Activated CD4-positive, alpha-beta T cell treated with anti-CD3 and anti-CD28 coated beads for 36 hours (primary cell): ENCODE results near the gene SLC5A1. TPM values are rescaled to one million over a fixed set of nuclear protein-coding genes. Genes with fewer than 3 reads are reported as not detected.

Source experiments
- ATAC-seq: fragments of 200-7000 bp; cut with Tn5 transposase; one replicate; pipeline ENCODE4 v1.10.0; 2021; ENCODE audit warnings: mild to moderate bottlenecking, moderate library complexity
- CTCF ChIA-PET: fragments of 350-600 bp; sonication (Branson Sonifier 250); formaldehyde crosslinking; loops from one replicate; lab custom pipeline; 2021; ENCODE audit warnings: antibody characterized with exemption; lab: Charles Lee
- POLR2A ChIA-PET: fragments of 350-600 bp; sonication (Branson Sonifier 250); formaldehyde crosslinking; loops from one replicate; lab custom pipeline; 2021; ENCODE audit warnings: antibody characterized with exemption, inconsistent platforms; lab: Charles Lee
- DNase-seq: peaks from one replicate; pipeline ENCODE4 v3.0.0-alpha.2; 2020
- H3K27ac Mint-ChIP-seq: one replicate; pipeline ENCODE4 v1.8.0; 2021; ENCODE audit warnings: mixed read lengths
- H3K27me3 Mint-ChIP-seq: one replicate; pipeline ENCODE4 v1.8.0; 2021; ENCODE audit warnings: mixed read lengths
- H3K36me3 Mint-ChIP-seq: one replicate; pipeline ENCODE4 v1.8.0; 2021; ENCODE audit warnings: low read depth, mixed read lengths
- H3K4me1 Mint-ChIP-seq: one replicate; pipeline ENCODE4 v1.8.0; 2021; ENCODE audit warnings: mixed read lengths
- H3K4me3 Mint-ChIP-seq: one replicate; pipeline ENCODE4 v1.8.0; 2021; ENCODE audit warnings: mild to moderate bottlenecking, moderate library complexity, mixed read lengths
- H3K9me3 Mint-ChIP-seq: one replicate; pipeline ENCODE4 v1.8.0; 2021; ENCODE audit warnings: low read depth, mixed read lengths
- intact Hi-C, 2 experiments: fragments of 100-400 bp; cut with DNase I in 1 of 2; cut with micrococcal nuclease in 1 of 2; formaldehyde crosslinking; loops; one replicate each; pipeline versions ENCODE4 v1.14.2 to v1.15.1; 2022 to 2024; cut with DNase I, micrococcal nuclease
- total RNA-seq, 2 experiments: library from RNA; stranded (reverse); gene quantifications; one replicate each; pipeline ENCODE4 v1.2.3, GENCODE V29; 2021

SLC5A1 gene
- total RNA-seq, 2 experiments from 2014 or later: not detected

DNA sequence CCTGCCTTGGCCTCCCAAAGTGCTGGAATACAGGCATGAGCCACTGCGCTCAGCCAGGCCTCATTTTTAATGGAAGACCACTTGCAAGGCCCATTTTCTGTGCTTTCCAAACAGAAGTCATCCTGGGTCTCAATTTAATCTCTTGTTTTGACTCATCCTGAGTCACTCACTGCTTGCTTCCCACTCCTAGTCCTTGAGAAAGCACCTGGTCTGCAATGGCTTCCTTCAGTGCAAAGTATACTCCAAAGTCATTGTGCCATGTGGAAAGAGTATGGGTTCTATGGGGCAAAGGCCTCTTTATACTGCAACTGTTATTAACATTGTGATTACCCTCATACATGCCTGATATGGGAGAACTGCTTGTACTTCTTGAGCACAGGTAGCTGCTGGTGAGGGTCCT lies 18.3 kb upstream of the SLC5A1 start:
- Mint-ChIP-seq H3K36me3 (no peaks in the 10 kb centered on the region), H3K27me3 (peaks cover 17% of the 10 kb centered on the region), H3K27ac (no peak overlapping the region), H3K9me3 (no peaks in the 10 kb centered on the region), H3K4me1 (peaks cover 6% of the 10 kb centered on the region), H3K4me3 (no peak overlapping the region)
- intact Hi-C loops: loop anchor here in 1 of 2 experiments (5.0 kb wide), 1 partner anchor 353 kb away; no protein-coding TSS in a partner anchor
- DNase-seq (no peak), ATAC-seq (peak; percentile 45)
- ChIA-PET POLR2A (no interaction called here), CTCF (no interaction called here)

DNA sequence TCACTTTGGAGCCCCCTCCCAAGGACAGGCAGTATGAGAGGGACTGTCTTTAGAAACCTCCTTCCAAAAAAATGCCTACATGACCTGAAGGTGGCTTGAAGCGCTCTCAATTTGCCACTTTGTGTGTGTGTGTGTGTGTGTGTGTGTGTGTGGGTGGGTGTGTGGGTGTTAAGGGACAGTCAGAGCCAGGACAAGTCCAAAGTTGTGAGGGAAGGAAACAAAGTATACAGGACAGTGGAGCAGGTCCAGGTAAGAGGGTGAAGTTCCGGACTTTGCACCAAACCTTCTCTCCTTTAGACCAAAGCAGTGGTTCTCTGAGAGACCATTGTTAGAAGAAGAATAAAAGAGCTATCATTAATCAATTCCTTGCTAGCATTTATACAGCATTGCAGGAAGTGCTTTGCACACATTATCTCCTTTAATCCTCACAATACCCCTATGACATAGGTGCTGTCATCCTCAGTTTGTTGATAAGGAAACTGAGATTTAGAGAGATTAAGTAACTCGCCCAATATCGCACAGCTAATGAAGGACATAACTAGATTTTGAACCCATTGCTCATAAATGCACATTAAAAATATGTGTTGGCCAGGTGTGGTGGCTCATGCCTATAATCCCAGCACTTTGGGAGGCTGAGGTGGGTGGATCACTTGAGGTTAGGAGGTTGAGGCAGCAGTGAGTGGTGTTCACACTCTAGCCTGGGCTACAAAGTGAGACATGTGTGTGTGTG lies 12.4 kb upstream of the SLC5A1 start:
- ATAC-seq (no peak), DNase-seq (no peak)
- Mint-ChIP-seq H3K4me3 (no peak overlapping the region), H3K9me3 (no peaks in the 10 kb centered on the region), H3K27me3 (peaks cover 8% of the 10 kb centered on the region), H3K4me1 (no peaks in the 10 kb centered on the region), H3K27ac (no peak overlapping the region), H3K36me3 (no peaks in the 10 kb centered on the region)
- intact Hi-C loops: no loop called here
- POLR2A ChIA-PET: no interaction called here
- CTCF ChIA-PET: no interaction called here

DNA sequence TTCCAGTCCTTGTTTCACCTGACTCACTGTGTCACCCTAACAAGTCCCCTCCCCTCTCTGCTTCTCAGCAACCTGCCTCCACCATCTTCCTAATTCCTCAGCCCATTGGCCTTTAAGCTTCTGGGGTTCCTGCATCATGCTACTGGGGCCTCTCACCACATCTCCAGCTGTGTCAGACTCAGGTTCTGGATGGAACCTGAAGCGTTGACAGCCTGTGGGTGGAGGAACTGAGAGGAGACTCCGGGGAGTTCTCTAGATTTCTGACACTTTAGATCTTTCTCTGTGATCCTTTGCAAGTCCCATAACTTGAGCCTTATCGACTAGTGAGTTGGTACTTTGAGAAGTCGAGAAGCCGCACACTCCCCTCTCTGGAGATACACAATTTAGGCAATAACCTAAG lies 11.6 kb upstream of the SLC5A1 start:
- no peak overlapping the region for H3K27ac Mint-ChIP-seq
- peaks cover 9% of the 10 kb centered on the region for H3K27me3 Mint-ChIP-seq
- no peaks in the 10 kb centered on the region for H3K4me1 Mint-ChIP-seq
- intact Hi-C loops: no loop called here
- CTCF ChIA-PET: no interaction called here
- H3K4me3 Mint-ChIP-seq: no peak overlapping the region
- DNase-seq (no peak), ATAC-seq (no peak)
- POLR2A ChIA-PET: no interaction called here
- H3K9me3 Mint-ChIP-seq: no peaks in the 10 kb centered on the region
- no peaks in the 10 kb centered on the region for H3K36me3 Mint-ChIP-seq

DNA sequence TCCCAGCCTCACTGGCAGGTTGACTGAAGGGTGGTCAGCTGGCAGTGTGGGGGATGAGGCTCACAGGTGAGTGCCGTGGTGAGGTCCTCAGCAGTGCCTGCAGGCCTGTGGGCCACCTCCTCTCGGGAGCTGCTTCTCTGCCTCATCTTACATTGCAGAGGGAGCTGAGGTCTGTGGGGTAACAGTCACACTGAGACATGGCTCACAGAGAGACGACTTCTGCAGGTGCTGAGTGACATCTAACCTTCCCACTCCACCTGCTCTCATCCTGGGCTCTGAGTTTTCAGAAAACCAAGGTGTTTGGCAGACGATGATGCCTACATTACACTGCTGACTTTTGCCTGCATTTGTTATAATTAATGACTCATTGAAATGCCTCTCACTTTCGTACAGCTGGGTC lies 8.8 kb upstream of the SLC5A1 start:
- H3K9me3 Mint-ChIP-seq: no peaks in the 10 kb centered on the region
- no peak overlapping the region for H3K4me3 Mint-ChIP-seq
- ChIA-PET POLR2A (no interaction called here), CTCF (no interaction called here)
- H3K4me1 Mint-ChIP-seq: no peaks in the 10 kb centered on the region
- H3K27me3 Mint-ChIP-seq: peaks cover 20% of the 10 kb centered on the region
- H3K36me3 Mint-ChIP-seq: no peaks in the 10 kb centered on the region
- DNase-seq (no peak), ATAC-seq (no peak)
- no peak overlapping the region for H3K27ac Mint-ChIP-seq
- intact Hi-C loops: no loop called here

DNA sequence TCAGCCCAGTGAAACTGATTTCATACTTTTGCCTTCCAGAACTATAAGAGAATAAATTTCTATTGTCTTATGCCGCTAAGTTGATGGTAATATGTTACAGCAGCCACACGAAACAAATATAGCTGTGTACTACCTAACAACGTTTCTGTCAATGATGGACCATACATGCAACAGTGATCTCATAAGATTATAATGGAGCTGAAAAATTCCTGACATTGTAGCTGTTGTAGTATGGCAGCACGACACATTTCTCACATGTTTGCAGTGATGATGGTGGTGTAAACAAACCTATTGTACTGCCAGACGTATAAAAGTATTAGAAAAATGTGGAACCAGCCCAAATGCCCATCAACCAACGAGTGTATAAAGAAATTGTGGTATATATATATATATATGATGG lies 5.8 kb upstream of the SLC5A1 start:
- ATAC-seq: no peak
- intact Hi-C loops: no loop called here
- no peaks in the 10 kb centered on the region for H3K9me3 Mint-ChIP-seq
- no peaks in the 10 kb centered on the region for H3K36me3 Mint-ChIP-seq
- no peak overlapping the region for H3K4me3 Mint-ChIP-seq
- no peak for DNase-seq
- POLR2A ChIA-PET: no interaction called here
- no peak overlapping the region for H3K27ac Mint-ChIP-seq
- CTCF ChIA-PET: no interaction called here
- peaks cover 31% of the 10 kb centered on the region for H3K27me3 Mint-ChIP-seq
- H3K4me1 Mint-ChIP-seq: no peaks in the 10 kb centered on the region

DNA sequence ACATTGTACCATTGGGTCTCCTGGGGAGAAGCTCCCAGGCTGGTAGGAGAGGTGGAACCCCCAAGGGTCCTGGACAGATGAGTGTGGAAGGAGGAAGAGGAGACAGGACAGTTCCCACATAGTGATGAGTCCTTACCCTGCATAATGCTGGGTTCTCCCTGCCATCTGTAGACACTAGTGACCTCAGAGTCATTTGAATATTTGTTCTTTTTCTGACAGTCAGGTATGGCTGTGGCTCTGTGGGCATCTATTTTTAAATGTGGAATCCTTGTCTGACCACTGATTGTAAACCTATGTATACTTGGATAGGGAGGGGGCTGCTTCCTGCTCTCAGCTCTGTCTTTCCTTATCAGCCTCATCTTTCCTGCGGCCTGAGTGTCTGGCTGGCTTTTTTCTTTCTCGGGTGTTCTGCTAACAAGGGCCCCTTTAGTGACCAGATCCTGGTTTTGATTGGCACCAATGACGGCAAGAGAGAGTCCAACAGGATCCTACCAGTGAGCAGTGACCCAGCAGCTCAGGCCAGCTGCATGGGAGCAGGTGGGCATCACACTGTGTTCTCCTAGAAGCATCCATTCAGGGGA lies 2.6 kb upstream of the SLC5A1 start:
- Mint-ChIP-seq H3K36me3 (no peaks in the 10 kb centered on the region), H3K4me1 (no peaks in the 10 kb centered on the region), H3K4me3 (no peak overlapping the region), H3K27ac (no peak overlapping the region), H3K27me3 (peaks cover 50% of the 10 kb centered on the region), H3K9me3 (no peaks in the 10 kb centered on the region)
- intact Hi-C loops: no loop called here
- DNase-seq (no peak), ATAC-seq (no peak)
- CTCF ChIA-PET: interaction anchor here (0.6 kb wide), 1 partner anchor 10 kb away, joined by 3 read pairs; no protein-coding TSS in a partner anchor
- POLR2A ChIA-PET: no interaction called here

DNA sequence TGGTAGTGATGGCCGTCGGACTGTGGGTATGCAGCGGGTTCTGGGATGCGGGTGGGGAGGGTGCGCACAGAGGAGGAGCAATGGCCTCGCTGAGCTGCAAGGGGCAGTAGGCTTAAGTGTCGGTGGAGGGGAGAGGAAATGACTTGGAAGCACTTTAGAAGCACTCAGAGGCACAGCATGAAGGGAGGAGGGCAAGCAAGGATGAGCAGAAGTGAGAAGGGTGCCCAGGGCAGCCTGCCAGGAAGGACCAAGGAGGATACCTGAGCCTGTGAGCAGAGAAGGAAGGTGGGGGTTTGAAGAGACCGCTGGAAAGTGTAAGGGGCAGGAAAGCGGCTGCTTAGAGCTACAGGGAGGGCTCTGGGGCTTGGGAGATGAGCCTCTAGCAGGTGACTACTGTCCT lies 330 bp downstream of the SLC5A1 start:
- H3K4me1 Mint-ChIP-seq: no peaks in the 10 kb centered on the region
- H3K27ac Mint-ChIP-seq: no peak overlapping the region
- H3K36me3 Mint-ChIP-seq: no peaks in the 10 kb centered on the region
- H3K27me3 Mint-ChIP-seq: peaks cover 64% of the 10 kb centered on the region
- ATAC-seq: no peak
- CTCF ChIA-PET: no interaction called here
- intact Hi-C loops: no loop called here
- POLR2A ChIA-PET: no interaction called here
- no peak overlapping the region for H3K4me3 Mint-ChIP-seq
- H3K9me3 Mint-ChIP-seq: no peaks in the 10 kb centered on the region
- DNase-seq: no peak

DNA sequence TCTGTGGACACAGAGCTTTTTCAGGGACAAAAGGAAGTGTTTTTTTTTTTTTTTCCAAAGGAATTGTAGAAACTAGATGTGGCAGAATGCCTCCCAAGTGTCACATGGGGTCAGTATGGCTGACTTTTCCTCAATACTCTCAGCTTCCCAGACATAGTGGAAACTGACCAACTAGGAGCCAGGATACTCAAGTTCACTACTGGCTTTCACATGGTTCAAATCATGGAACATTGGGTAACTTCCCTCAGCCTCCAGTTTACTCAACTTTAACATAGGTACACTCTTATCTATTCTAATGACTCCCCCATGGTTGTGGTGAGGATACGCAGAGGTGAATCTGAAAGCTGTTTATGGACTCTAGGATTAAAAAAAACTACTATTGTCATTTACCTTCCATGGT lies 1.4 kb downstream of the SLC5A1 start:
- Mint-ChIP-seq H3K9me3 (no peaks in the 10 kb centered on the region), H3K27ac (no peak overlapping the region), H3K4me1 (no peaks in the 10 kb centered on the region), H3K27me3 (peaks cover 59% of the 10 kb centered on the region), H3K4me3 (no peak overlapping the region), H3K36me3 (no peaks in the 10 kb centered on the region)
- POLR2A ChIA-PET: no interaction called here
- intact Hi-C loops: no loop called here
- DNase-seq (no peak), ATAC-seq (no peak)
- CTCF ChIA-PET: no interaction called here

DNA sequence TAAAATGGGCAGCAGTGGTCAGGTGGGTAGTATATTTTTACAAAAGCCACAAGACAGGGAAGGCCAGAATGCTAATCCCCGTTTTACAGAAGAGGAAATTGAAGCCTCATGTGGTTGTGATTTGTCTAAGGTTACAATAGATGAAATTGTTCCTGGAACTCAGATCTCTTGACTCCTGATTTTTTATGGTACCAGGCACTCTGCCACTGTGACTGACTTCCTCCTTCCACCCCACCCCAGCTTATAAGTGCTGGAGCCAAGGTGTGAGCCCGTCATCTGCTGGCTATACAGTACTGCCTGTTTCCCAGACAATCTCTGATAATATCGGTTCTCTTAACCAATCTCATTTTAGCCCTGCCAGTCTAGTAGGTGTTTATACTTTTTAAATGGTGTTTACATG lies 1.9 kb downstream of the SLC5A1 start:
- DNase-seq (no peak), ATAC-seq (no peak)
- peaks cover 63% of the 10 kb centered on the region for H3K27me3 Mint-ChIP-seq
- H3K4me1 Mint-ChIP-seq: no peaks in the 10 kb centered on the region
- intact Hi-C loops: no loop called here
- ChIA-PET POLR2A (no interaction called here), CTCF (no interaction called here)
- no peaks in the 10 kb centered on the region for H3K36me3 Mint-ChIP-seq
- no peak overlapping the region for H3K4me3 Mint-ChIP-seq
- H3K27ac Mint-ChIP-seq: no peak overlapping the region
- no peaks in the 10 kb centered on the region for H3K9me3 Mint-ChIP-seq

DNA sequence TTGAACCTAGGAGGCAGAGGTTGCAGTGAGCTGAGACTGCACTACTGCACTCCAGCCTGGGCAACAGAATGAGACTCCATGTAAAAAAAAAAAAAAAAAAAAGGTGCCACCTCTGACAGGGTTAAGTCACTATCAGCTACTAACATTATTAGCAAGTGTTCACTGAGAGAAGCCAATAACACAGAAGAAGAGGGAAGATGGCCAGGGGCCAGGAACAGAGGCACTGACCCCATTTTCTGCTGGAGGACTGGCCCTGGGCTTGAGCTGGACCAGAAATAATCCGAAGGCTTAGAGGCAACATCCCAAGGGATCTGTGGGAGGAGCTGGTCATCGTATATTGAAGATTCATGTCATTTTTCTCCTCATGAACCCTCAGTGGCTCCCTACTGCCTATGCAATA lies 5.0 kb downstream of the SLC5A1 start:
- Mint-ChIP-seq H3K27me3 (peaks cover 62% of the 10 kb centered on the region), H3K27ac (no peak overlapping the region)
- CTCF ChIA-PET: no interaction called here

DNA sequence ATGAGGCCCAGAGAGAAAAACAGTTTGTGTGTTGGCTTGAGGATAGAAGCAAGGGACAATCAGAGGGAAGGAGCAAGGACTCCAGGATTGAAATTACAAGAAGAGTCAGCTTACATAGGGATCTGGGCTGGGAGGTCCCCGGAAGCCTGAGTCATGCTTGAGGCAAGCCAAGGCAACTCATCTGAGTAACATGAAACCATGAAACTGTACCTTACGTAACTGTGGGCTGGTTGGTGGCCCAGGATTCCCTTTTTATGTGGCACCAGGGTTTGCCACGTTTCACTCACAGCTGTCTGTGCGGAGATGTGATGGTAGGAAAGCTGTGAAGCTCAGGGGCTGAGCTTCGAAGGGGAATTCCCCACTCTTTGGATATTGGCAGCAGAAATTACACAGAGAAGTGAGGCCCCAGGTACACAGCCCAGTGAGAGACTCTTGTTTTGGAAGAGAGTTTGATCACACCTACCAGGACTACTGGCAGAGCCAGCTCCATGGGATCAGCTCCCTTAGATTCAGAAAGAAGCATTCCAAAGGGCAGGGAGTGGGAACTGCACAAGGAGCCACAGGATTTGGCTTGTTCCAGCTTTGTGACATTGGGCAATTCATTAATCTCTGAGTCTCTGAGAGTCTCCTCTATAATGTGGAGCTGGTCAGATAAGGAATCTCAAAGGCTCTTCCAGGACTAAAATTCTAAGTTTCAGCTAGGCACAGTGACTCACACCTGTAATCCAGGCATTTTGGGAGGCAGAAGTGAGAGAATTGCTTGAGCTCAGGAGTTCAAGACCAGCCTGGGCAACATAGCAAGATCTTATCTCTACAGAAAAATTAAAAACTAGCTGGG lies 7.8 kb downstream of the SLC5A1 start:
- Mint-ChIP-seq H3K4me3 (no peak overlapping the region), H3K4me1 (peaks cover 18% of the 10 kb centered on the region), H3K36me3 (no peaks in the 10 kb centered on the region), H3K27ac (no peak overlapping the region), H3K9me3 (no peaks in the 10 kb centered on the region), H3K27me3 (peaks cover 53% of the 10 kb centered on the region)
- DNase-seq: peak; percentile 88
- peak; percentile 99 for ATAC-seq
- intact Hi-C loops: loop anchor here in 1 of 2 experiments (1.0 to 2.0 kb wide), 6 partner anchors 31 to 432 kb away; partner anchors contain the start of genes FBXO7 and PISD
- ChIA-PET POLR2A (interaction anchor here (0.7 to 1.2 kb wide), 2 partner anchors 215 to 424 kb away, joined by 4 to 5 read pairs; partner anchors contain the start of gene FBXO7), CTCF (interaction anchor here (0.5 to 2.0 kb wide), 6 partner anchors 9 to 1527 kb away, joined by 3 to 9 read pairs (median 3); no protein-coding TSS in a partner anchor)

More for the DNA sequence above, 5.0 kb downstream of the SLC5A1 start:
- POLR2A ChIA-PET: no interaction called here
- no peak for ATAC-seq
- Mint-ChIP-seq H3K9me3 (no peaks in the 10 kb centered on the region), H3K4me3 (no peak overlapping the region), H3K4me1 (peaks cover 18% of the 10 kb centered on the region), H3K36me3 (no peaks in the 10 kb centered on the region)
- no peak for DNase-seq
- intact Hi-C loops: no loop called here
